Natural killer cell (primary cell): ENCODE results near the gene CERCAM. TPM values are rescaled to one million over a fixed set of nuclear protein-coding genes. Genes with fewer than 3 reads are reported as not detected.
"Not testable (repeated sequence)": the region's sequence is repeated elsewhere in the genome, so short reads cannot be mapped to it uniquely, and the experiment has no call there.

Experiments
- ATAC-seq, 3 donors: fragments of 150-1000 bp in 2 of 3; fragments of 200-7000 bp in 1 of 3; cut with Tn5 transposase; 1 replicate in 1 of 3; 2 replicates in 2 of 3; pipeline ENCODE4 v1.10.0; 2021; ENCODE audit warnings: mild to moderate bottlenecking in 2 of 3, moderate library complexity in 2 of 3
- DNase-seq, 2 donors: peaks; one replicate each; pipeline versions ENCODE4 v3.0.0 to v3.0.0-alpha.2; 2013 to 2021; ENCODE audit warnings: mixed read lengths in 1 of 2
- H3K27ac ChIP-seq: one replicate; pipeline ENCODE4 v1.5.1; 2013; ENCODE audit warnings: mild to moderate bottlenecking, low read length
- H3K27me3 ChIP-seq: one replicate; pipeline ENCODE4 v1.6.1; 2013; ENCODE audit warnings: low read length; ENCODE audit not compliant: control insufficient read depth, insufficient read depth
- H3K36me3 ChIP-seq: one replicate; pipeline ENCODE4 v1.6.1; 2013; ENCODE audit warnings: low read length; ENCODE audit not compliant: control insufficient read depth, insufficient read depth
- H3K4me1 ChIP-seq: one replicate; pipeline ENCODE4 v1.6.1; 2013; ENCODE audit warnings: low read length; ENCODE audit not compliant: control insufficient read depth, insufficient read depth
- H3K4me3 ChIP-seq: one replicate; pipeline ENCODE4 v1.5.1; 2013; ENCODE audit warnings: low read length
- H3K9me3 ChIP-seq: one replicate; pipeline ENCODE4 v1.6.1; 2013; ENCODE audit warnings: low read length; ENCODE audit not compliant: control insufficient read depth, insufficient read depth
- H3K27ac Mint-ChIP-seq, 2 donors: one replicate each; pipeline ENCODE4 v1.8.0; 2022; ENCODE audit warnings: mild to moderate bottlenecking in 2 of 2, mixed read lengths in 2 of 2, moderate library complexity in 1 of 2
- H3K27me3 Mint-ChIP-seq, 2 donors: one replicate each; pipeline ENCODE4 v1.8.0; 2022; ENCODE audit warnings: low read depth in 2 of 2, mixed read lengths in 2 of 2
- H3K36me3 Mint-ChIP-seq: one replicate; pipeline ENCODE4 v1.8.0; 2022; ENCODE audit warnings: mixed read lengths
- H3K4me1 Mint-ChIP-seq, 2 donors: one replicate each; pipeline ENCODE4 v1.8.0; 2022; ENCODE audit warnings: mixed read lengths in 2 of 2
- H3K4me3 Mint-ChIP-seq: one replicate; pipeline ENCODE4 v1.8.0; 2022; ENCODE audit warnings: mild to moderate bottlenecking, moderate library complexity, mixed read lengths
- H3K9me3 Mint-ChIP-seq, 2 donors: one replicate each; pipeline ENCODE4 v1.8.0; 2022; ENCODE audit warnings: mixed read lengths in 2 of 2
- WGBS: methylation state at CpG from one replicate; pipeline ENCODE4 v1.1.7; 2013; ENCODE audit warnings: missing lambda C conversion rate; ENCODE audit not compliant: insufficient coverage; 5-methylcytosine and 5-hydroxymethylcytosine counted together
- intact Hi-C: fragments of 100-400 bp; cut with micrococcal nuclease; formaldehyde crosslinking; loops from one replicate; pipeline ENCODE4 v1.14.2; 2022
- total RNA-seq, 4 donors: library from RNA; stranded (reverse); fragments of 120-200 nt in 1 of 4; gene quantifications; one replicate each; pipeline versions ENCODE4 v1.2.3 to v1.2.4, GENCODE V29; 2013 to 2022
- TF ChIP-seq, protein P1 (sequence below): fragments of 200-600 bp; IDR thresholded peaks from one replicate; pipeline ENCODE4 v1.8.0; 2022; ENCODE audit warnings: antibody characterized with exemption

Gene CERCAM
- total RNA-seq, 3 donors from 2014 or later (not counting 1 experiment from before 2014, with no cell fraction given): 11.5 to 29.6 (median 24.2) TPM

DNA sequence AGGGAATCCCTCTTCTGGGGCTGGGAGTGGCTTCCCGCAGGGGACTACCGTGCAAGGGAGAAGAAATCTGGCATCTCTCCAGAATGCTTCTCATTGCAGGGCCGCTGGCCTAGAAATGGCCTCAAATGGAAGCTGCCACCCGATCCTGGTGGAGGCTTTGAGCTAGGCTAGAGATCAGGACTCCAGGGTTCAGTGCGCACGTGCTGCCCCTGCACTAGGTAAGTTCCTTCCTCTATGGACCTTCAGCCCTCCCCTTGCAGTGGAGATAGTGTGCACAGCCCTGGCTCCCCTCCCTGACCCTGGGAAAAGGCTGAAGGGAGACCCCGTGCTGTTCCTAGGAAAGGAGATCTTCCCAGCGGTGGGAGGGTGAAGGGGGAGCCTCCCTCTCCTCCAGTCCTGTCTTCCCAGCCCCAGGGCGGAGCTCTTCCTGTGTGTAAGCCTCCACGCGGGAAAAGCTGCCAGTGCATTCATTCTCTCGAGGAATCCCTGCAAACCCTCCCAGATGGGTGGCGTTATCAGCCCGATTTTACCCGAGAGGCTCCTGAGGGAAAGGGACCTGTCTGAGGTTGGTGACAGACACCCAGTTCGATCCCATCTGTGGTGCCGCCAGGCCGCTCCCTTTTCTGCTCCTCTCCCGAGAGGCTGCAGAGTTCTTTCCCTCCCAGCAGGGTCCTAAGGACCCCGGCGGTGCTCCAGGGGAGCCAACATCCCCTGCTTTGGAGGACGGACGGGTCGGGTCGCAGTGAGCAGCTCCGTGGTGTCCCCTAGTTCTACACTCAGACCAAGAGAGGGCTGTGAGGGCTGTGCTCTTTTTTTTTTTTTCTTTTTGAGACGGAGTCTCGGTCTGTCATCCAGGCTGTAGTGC, 1.4 kb upstream of the CERCAM start:
- intact Hi-C loops: no loop called here
- H3K9me3 Mint-ChIP-seq: no peaks in the 10 kb centered on the region

DNA sequence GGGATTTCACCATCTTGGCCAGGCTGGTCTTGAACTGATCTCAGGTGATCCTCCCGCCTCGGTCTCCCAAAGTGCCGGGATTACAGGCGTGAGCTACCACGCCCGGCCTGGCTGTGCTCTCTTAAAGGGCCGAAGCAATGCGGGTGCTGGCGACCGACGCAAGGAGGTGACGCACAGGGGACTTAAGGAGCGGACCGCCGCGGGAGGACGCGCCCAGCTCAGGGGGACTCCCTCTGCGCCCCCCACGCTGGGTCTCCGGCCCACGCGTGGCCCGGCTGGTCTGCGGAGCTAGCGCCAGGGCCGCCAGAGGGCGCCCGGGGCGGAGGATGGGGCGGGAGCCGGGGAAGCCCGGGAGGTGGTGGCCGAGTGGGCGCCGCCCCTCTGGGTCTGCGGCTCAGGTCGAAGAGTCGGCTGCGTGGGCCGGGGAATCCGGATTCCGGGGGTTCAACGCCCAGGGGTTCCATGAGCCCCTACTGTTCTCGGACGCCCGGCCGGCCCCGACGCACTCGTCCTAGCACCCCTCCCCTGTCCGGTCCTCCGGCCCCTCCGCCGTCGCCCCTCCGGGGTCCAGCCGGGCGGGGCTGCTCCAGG, 502 bp upstream of the CERCAM start:
- H3K4me1 ChIP-seq: peaks cover 26% of the 10 kb centered on the region
- Mint-ChIP-seq H3K4me3 (peak overlapping the region; percentile 79), H3K36me3 (no peaks in the 10 kb centered on the region), H3K27ac (peak overlapping the region in 1 of 2 donors; percentile 82), H3K27me3 (peaks cover 8 to 11% of the 10 kb centered on the region in 2 donors), H3K4me1 (peaks cover 0 to 41% of the 10 kb centered on the region in 2 donors), H3K9me3 (no peaks in the 10 kb centered on the region)
- DNase-seq (peak; percentile 69 to 81), ATAC-seq (peak; percentile 87 to 91 (median 90))
- no peak overlapping the region for H3K27ac ChIP-seq
- no peaks in the 10 kb centered on the region for H3K9me3 ChIP-seq
- no peaks in the 10 kb centered on the region for H3K36me3 ChIP-seq
- intact Hi-C loops: no loop called here
- TF ChIP-seq, protein P1, sequence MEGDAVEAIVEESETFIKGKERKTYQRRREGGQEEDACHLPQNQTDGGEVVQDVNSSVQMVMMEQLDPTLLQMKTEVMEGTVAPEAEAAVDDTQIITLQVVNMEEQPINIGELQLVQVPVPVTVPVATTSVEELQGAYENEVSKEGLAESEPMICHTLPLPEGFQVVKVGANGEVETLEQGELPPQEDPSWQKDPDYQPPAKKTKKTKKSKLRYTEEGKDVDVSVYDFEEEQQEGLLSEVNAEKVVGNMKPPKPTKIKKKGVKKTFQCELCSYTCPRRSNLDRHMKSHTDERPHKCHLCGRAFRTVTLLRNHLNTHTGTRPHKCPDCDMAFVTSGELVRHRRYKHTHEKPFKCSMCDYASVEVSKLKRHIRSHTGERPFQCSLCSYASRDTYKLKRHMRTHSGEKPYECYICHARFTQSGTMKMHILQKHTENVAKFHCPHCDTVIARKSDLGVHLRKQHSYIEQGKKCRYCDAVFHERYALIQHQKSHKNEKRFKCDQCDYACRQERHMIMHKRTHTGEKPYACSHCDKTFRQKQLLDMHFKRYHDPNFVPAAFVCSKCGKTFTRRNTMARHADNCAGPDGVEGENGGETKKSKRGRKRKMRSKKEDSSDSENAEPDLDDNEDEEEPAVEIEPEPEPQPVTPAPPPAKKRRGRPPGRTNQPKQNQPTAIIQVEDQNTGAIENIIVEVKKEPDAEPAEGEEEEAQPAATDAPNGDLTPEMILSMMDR: peak; percentile 89
- H3K4me3 ChIP-seq: peak overlapping the region; percentile 69
- WGBS: under 1% methylated on average over 59 of the region's 59 CpGs
- H3K27me3 ChIP-seq: peaks cover 12% of the 10 kb centered on the region

More for the DNA sequence above, 1.4 kb upstream of the CERCAM start:
- no peak for ATAC-seq
- peaks cover 26% of the 10 kb centered on the region for H3K4me1 ChIP-seq
- H3K4me1 Mint-ChIP-seq: peaks cover 0 to 41% of the 10 kb centered on the region in 2 donors
- WGBS: 14% methylated on average over 27 of the region's 28 CpGs
- H3K4me3 ChIP-seq: peak overlapping the region; percentile 69
- peak overlapping the region in 1 of 2 donors; percentile 82 for H3K27ac Mint-ChIP-seq
- DNase-seq: peak in 1 of 2 donors; percentile 23
- H3K27me3 Mint-ChIP-seq: peaks cover 17 to 18% of the 10 kb centered on the region in 2 donors
- H3K36me3 Mint-ChIP-seq: no peaks in the 10 kb centered on the region
- H3K27me3 ChIP-seq: peaks cover 12% of the 10 kb centered on the region
- no peaks in the 10 kb centered on the region for H3K9me3 ChIP-seq
- TF ChIP-seq, protein P1: no peak
- peak overlapping the region; percentile 79 for H3K4me3 Mint-ChIP-seq
- no peaks in the 10 kb centered on the region for H3K36me3 ChIP-seq
- H3K27ac ChIP-seq: no peak overlapping the region

DNA sequence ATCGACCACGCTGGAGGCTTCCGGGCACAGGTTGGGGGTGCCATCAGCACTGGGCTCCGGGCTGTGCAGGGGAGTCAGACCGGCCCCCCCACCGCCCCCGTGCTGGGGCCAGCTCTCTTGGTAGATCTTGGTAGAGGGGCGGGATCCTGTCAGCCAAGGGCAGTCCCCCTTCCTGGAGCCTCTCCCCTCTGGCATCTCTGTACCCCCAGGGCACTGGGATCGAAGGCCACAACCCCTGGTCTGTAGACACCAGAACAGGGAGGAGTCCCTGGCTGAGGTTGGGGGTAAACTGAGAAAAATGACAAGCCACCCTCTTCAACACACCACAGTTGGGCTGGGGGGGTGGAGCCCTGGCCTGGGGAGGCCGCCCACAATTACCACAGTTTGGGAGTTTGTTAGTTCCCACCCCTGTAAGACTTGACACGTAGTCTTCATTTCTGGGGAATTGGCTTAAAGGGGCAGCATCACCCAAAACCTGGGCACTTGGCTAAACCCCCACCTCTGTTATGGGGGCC, 882 bp downstream of the CERCAM start:
- Histone ChIP-seq H3K27ac (no peak overlapping the region), H3K9me3 (no peaks in the 10 kb centered on the region), H3K36me3 (no peaks in the 10 kb centered on the region), H3K4me3 (peak overlapping the region; percentile 69), H3K4me1 (peaks cover 26% of the 10 kb centered on the region), H3K27me3 (peaks cover 12% of the 10 kb centered on the region)
- Mint-ChIP-seq H3K4me3 (peak overlapping the region; percentile 81), H3K27ac (peak overlapping the region in 1 of 2 donors; percentile 66), H3K36me3 (no peaks in the 10 kb centered on the region), H3K27me3 (peaks cover 0 to under 1% of the 10 kb centered on the region in 2 donors), H3K9me3 (no peaks in the 10 kb centered on the region), H3K4me1 (peaks cover 0 to 33% of the 10 kb centered on the region in 2 donors)
- 19% methylated on average over 9 of the region's 11 CpGs for WGBS
- peak; percentile 17 to 24 for DNase-seq
- TF ChIP-seq, protein P1: no peak
- intact Hi-C loops: no loop called here
- ATAC-seq: peak in 1 of 3 donors; percentile 6

DNA sequence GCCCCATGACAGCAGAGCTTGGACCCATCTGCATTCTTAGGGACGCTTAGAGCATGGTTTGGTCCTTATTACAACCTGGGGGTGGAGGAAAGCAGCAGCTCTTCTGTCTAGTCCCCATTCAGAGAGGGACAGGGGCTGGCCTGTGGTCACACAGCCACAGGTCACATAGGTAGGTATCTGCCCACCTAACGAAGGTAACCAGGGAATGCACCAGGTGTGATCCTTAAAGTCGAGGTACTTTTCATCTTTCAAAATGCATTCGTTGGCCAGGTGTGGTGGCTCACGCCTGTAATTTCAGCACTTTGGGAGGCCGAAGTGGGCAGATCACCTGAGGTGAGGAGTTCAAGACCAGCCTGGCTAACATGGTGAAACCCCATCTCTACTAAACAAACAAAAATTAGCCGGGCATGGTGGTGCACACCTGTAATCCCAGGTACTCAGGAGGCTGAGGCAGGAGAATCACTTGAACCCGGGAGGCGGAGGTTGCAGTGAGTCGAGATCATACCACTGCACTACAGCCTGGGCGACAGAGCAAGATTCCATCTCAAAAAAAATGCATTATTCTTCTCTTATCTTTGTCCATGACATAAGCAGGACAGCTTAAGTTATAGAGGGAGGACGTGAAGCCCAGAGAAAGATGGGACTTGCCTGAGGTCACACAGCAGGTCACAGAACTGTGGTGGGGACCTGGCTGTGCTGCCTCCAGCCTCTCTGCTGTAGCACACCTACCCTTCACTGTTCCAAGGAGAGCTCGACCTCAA, 1.5 kb downstream of the CERCAM start:
- H3K4me1 ChIP-seq: peaks cover 26% of the 10 kb centered on the region
- H3K27me3 Mint-ChIP-seq, DNase-seq, intact Hi-C loops, H3K9me3 ChIP-seq, H3K36me3 Mint-ChIP-seq, ATAC-seq, H3K4me3 ChIP-seq, H3K36me3 ChIP-seq, H3K27ac ChIP-seq, H3K9me3 Mint-ChIP-seq: not testable (repeated sequence)
- H3K4me3 Mint-ChIP-seq: peak overlapping the region; percentile 58
- H3K4me1 Mint-ChIP-seq: peaks cover 0 to 31% of the 10 kb centered on the region in 2 donors
- H3K27ac Mint-ChIP-seq: peak overlapping the region; percentile 23 to 66
- WGBS: 84% methylated on average over 13 of the region's 13 CpGs
- H3K27me3 ChIP-seq: peaks cover 12% of the 10 kb centered on the region
